ENCODE results near the gene SCAMP1. TPM values are rescaled to one million over a fixed set of nuclear protein-coding genes. Genes with fewer than 3 reads are reported as not detected.

Gene SCAMP1
- total and polyA plus RNA-seq, 2 of the 8 experiments (the other 6 are each of a cell fraction or from before 2014, with no cell fraction given), result 18.6 to 55.9 TPM

DNA sequence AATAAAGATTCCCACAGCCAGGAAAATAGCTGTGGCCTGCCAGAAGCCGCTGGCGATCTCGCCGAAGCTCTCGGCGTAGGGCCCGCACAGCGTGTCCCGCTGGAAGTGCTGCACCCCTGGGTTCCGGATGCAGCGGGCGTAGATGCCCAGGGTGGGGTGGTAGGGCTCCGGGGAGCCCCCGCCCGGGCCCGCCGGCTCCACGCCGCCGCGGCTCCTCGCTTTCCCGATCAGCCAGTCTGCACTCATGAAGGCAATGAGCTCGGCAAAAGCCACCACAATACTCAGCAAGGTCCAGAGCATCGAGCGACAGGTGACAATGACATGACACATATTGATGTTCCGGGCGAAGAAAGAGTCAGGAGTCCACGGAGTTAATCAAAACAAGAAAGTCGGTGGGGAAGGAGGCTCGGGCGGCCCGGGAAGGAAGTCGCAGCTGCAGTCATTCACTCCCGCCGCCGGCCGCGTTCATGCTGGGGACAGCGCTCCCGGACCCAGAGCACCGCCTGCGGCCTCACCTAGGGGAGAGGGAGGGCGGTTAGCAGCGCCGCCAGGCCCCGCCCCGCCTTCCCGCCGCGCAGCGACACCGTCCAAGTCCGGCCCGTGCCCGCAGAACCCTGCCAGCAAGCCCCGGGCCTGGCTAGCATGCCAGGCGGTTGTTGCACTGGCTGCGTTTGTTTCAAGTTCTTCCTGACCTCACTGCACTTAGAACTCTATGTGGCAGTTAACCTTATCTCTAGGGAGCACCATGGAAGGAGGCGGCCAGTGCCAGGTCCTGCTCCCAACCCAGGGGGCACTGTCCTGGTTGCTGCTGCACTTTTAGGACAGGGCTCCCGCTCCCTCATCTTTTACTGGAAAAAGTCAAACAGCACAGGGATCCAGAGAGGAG is 149.7 kb downstream of the SCAMP1 start:
- H3K23ac ChIP-seq (ENCODE audit: insufficient read length), result no peak overlapping the region
- peak overlapping the region; percentile 66 to 72 for H3K4me2 ChIP-seq (ENCODE audit: insufficient read depth in 1 of 2, low read depth in 2 of 2, low read length in 2 of 2)
- FAIRE-seq (no peak), DNase-seq (ENCODE audit: low read depth in 1 of 2, low spot score in 2 of 2) (peak in 1 of 2 experiments; percentile 82)
- H3K27me3 ChIP-seq (replicated peaks in 1 of 4; ENCODE audit: control insufficient read depth in 3 of 4, extremely low read depth in 1 of 4, insufficient read depth in 3 of 4, low read length in 3 of 4), result no peaks in the 10 kb centered on the region
- H4K91ac ChIP-seq (replicated peaks; ENCODE audit: insufficient read length, low read length), result no peak overlapping the region
- peaks cover 4% of the 10 kb centered on the region for H3K79me1 ChIP-seq (ENCODE audit: low read depth, low read length)
- H2BK120ac ChIP-seq (replicated peaks; ENCODE audit: low read depth, low read length), result no peak overlapping the region
- H2AFZ ChIP-seq (ENCODE audit: low read length), result no peak overlapping the region
- H2AK5ac ChIP-seq (ENCODE audit: low read depth, low read length), result 0 out of 2 replicates have a peak overlapping the region, but pooled peaks have one; percentile 14
- peak overlapping the region in 1 of 4 experiments; percentile 26; a peak in 2 of 7 replicates for H3K9ac ChIP-seq (replicated peaks in 1 of 4; ENCODE audit: extremely low read depth in 1 of 4, low read depth in 3 of 4, low read length in 3 of 4)
- H3K14ac ChIP-seq (ENCODE audit: insufficient read length), result no peak overlapping the region
- H3K23me2 ChIP-seq (ENCODE audit: low read depth, low read length), result peaks cover 3% of the 10 kb centered on the region
- H2BK20ac ChIP-seq (ENCODE audit: low read length), result no peak overlapping the region
- no peak overlapping the region for H4K5ac ChIP-seq (ENCODE audit: insufficient read length, low read depth, low read length)
- peak overlapping the region; percentile 9; the same call in 1 of the 2 replicates for H3K18ac ChIP-seq (ENCODE audit: extremely low read depth, low read length)
- H4K8ac ChIP-seq (ENCODE audit: extremely low read depth, insufficient read depth, low read length), result no peak overlapping the region
- WGBS, 2 experiments (ENCODE audit: extremely low coverage in 1 of 2, insufficient coverage in 1 of 2, insufficient read length in 1 of 2, insufficient replicate concordance in 2 of 2, low coverage in 1 of 2, low lambda C conversion rate in 2 of 2, missing lambda C conversion rate in 1 of 2), result 54% methylated on average over 48 of the region's 61 CpGs; no CpG with 5 or more reads in 1 of the 2 experiments
- H3K79me2 ChIP-seq (ENCODE audit: control insufficient read depth in 1 of 2, insufficient read depth in 2 of 2, low read length in 2 of 2), result peaks cover 0 to 23% of the 10 kb centered on the region in 2 experiments; a peak in 2 of 4 replicates
- H2BK15ac ChIP-seq (ENCODE audit: low read length), result no peak overlapping the region
- no peak overlapping the region for H3K4ac ChIP-seq (replicated peaks; ENCODE audit: insufficient read length, low read depth, low read length)
- H3K9me3 ChIP-seq (ENCODE audit: insufficient read depth in 2 of 2, low read depth in 1 of 2, low read length in 1 of 2), result no peaks in the 10 kb centered on the region
- H4K20me1 ChIP-seq (replicated peaks in 1 of 2; ENCODE audit: control insufficient read depth in 1 of 2, insufficient read depth in 2 of 2, low read length in 2 of 2), result no peaks in the 10 kb centered on the region
- no peak overlapping the region for H2BK12ac ChIP-seq (ENCODE audit: low read depth, low read length)
- peaks cover 5 to 19% (median 9%) of the 10 kb centered on the region in 4 experiments for H3K4me1 ChIP-seq (replicated peaks in 1 of 4; ENCODE audit: control insufficient read depth in 3 of 4, insufficient read depth in 4 of 4, low read length in 3 of 4)
- ChIA-PET CTCF (ENCODE audit: partially characterized antibody) (interaction anchor here (0.6 to 4.5 kb wide), 9 partner anchors 10 to 163 kb away, joined by 3 to 31 read pairs (median 4); no protein-coding TSS in a partner anchor), POLR2A (ENCODE audit: partially characterized antibody) (interaction anchor here (0.8 to 1.6 kb wide), 5 partner anchors 9 to 137 kb away, joined by 3 to 4 read pairs (median 3); no protein-coding TSS in a partner anchor)
- H3K4me3 ChIP-seq (ENCODE audit: extremely low read depth in 1 of 4, insufficient read depth in 2 of 4, low read depth in 3 of 4, low read length in 4 of 4), result peak overlapping the region; percentile 16 to 54 (median 37); a peak in 5 of 8 replicates
- no peak overlapping the region for H3K56ac ChIP-seq (replicated peaks; ENCODE audit: insufficient read length, low read depth, low read length)
- no peaks in the 10 kb centered on the region; a peak in 1 of 8 replicates for H3K36me3 ChIP-seq (ENCODE audit: control insufficient read depth in 2 of 4, insufficient read depth in 4 of 4, low read length in 3 of 4)
- no peak overlapping the region for H3K27ac ChIP-seq (ENCODE audit: low read depth, low read length)
- H2BK5ac ChIP-seq (ENCODE audit: low read depth, low read length), result no peak overlapping the region
- TF ChIP-seq POU5F1 (IDR thresholded peaks at IDR 0.05; ENCODE audit: low read depth, low read length), result no peak
- no peak for TF ChIP-seq KDM1A (IDR thresholded peaks at IDR 0.05; ENCODE audit: borderline replicate concordance, low read length)
- peak in 2 of 3 experiments; percentile 19 to 28; a peak in 2 of 4 replicates for TF ChIP-seq CTCF (IDR thresholded peaks at IDR 0.05; ENCODE audit: control extremely low read depth in 1 of 3, insufficient read depth in 1 of 3, low read depth in 1 of 3, low read length in 3 of 3)
- TF ChIP-seq SUZ12 (IDR thresholded peaks at IDR 0.05; ENCODE audit: low read length), result no peak
- TF ChIP-seq RAD21 (IDR thresholded peaks at IDR 0.05 in 1 of 2, conservative IDR thresholded peaks at IDR 0.05 in 1 of 2; ENCODE audit: low read depth in 2 of 2, low read length in 2 of 2), result peak in 1 of 2 experiments; percentile 16; a peak in 1 of 4 replicates
- TF ChIP-seq, protein P1, sequence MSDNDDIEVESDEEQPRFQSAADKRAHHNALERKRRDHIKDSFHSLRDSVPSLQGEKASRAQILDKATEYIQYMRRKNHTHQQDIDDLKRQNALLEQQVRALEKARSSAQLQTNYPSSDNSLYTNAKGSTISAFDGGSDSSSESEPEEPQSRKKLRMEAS (IDR thresholded peaks at IDR 0.05), result no peak
- TF ChIP-seq TBP (IDR thresholded peaks at IDR 0.05; ENCODE audit: low read depth, low read length), result no peak
